Choroid plexus epithelial cell (primary cell): ENCODE measurements around the gene ZMIZ1.
"Not testable (repeated sequence)": the region's sequence is repeated elsewhere in the genome, so short reads cannot be mapped to it uniquely, and the experiment has no call there.

Experiments used
- DNase-seq: peaks from one replicate; pipeline ENCODE4 v3.0.0-alpha.2; 2010; ENCODE audit warnings: low read depth
- H3K4me3 ChIP-seq: 2 replicates; pipeline ENCODE4 v1.5.1; 2011; ENCODE audit warnings: low read depth, mild to moderate bottlenecking, control low read depth, low read length, moderate library complexity
- TF ChIP-seq, protein P1 (sequence below): conservative IDR thresholded peaks from 2 replicates; pipeline ENCODE4 v1.5.1; 2011; ENCODE audit warnings: low read depth, mild to moderate bottlenecking, control low read depth, inconsistent platforms, low read length, moderate library complexity

Gene ZMIZ1

DNA sequence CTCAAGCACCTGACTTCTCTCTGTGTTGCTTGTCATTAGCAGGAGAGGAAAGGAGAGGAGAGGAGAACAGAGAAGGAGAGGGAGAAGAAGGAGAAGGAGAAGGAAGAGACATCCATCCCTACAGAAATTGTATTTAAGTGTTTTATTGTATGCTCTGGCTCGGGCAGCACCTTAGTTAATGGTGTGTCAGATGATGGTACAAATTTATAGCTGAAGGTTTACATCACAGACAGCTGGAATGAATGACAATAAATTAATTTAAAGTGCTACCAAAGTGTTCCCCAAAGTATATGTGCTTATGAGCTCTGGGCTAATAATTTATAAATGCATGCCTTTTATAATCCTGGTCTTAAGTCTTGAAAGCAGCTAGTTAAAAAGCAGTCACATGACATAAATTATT lies 38.1 kb upstream of the ZMIZ1 start:
- no peak for DNase-seq
- TF ChIP-seq, protein P1, sequence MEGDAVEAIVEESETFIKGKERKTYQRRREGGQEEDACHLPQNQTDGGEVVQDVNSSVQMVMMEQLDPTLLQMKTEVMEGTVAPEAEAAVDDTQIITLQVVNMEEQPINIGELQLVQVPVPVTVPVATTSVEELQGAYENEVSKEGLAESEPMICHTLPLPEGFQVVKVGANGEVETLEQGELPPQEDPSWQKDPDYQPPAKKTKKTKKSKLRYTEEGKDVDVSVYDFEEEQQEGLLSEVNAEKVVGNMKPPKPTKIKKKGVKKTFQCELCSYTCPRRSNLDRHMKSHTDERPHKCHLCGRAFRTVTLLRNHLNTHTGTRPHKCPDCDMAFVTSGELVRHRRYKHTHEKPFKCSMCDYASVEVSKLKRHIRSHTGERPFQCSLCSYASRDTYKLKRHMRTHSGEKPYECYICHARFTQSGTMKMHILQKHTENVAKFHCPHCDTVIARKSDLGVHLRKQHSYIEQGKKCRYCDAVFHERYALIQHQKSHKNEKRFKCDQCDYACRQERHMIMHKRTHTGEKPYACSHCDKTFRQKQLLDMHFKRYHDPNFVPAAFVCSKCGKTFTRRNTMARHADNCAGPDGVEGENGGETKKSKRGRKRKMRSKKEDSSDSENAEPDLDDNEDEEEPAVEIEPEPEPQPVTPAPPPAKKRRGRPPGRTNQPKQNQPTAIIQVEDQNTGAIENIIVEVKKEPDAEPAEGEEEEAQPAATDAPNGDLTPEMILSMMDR: no peak
- no peak overlapping the region for H3K4me3 ChIP-seq

- no peak overlapping the region for H3K4me3 ChIP-seq
- TF ChIP-seq, protein P1: no peak
- DNase-seq: no peak
These were observed 37.0 kb upstream of the ZMIZ1 start for GRCh38 chr10:79031723-79032122.

DNA sequence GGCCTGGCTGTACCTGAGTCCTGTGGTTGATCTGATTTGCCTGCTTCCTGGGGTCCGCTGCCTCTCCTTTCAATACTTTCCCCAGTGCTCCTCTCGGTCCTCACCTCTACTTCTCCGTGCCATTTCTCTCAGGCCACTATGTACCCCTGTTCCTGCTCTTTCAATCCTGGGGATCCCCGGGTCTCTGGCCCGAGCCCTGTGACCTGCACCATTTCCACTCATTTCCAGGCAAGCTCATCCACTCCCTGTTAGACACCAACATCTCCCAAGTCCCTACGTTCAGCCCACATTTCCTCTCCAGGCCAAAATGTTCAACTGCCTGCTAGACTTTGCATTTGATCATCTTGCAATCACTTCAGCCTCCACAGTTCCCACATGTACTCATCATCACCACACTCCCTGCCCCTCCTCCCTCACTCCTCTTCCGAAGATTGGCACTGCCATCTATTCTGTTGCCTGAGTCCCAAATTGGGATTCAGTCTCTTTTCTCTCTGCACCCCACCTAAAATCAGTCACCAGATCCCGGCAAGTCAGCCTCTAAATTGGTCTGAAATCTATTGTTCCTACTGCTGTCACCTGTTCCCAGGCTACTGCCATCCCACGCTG lies 34.4 kb upstream of the ZMIZ1 start:
- H3K4me3 ChIP-seq: no peak overlapping the region
- DNase-seq: no peak
- TF ChIP-seq, protein P1: no peak

DNA sequence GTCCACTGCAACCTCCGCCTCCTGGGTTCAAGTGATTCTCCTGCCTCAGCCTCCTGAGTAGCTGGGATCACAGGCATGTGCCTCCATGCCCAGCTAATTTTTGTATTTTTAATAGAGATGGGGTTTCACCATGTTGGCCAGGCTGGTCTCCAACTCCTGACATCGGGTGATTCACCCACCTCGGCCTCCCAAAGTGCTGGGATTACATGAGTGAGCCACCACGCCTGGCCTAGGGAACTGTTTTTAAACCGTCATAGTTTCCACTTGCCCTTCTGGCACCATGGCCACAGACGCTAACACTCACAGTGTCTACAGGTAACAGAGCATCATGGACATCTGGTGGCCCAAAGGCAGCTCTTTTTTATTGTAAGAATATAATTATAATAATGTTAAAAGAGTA lies 32.4 kb upstream of the ZMIZ1 start:
- H3K4me3 ChIP-seq, DNase-seq: not testable (repeated sequence)

DNA sequence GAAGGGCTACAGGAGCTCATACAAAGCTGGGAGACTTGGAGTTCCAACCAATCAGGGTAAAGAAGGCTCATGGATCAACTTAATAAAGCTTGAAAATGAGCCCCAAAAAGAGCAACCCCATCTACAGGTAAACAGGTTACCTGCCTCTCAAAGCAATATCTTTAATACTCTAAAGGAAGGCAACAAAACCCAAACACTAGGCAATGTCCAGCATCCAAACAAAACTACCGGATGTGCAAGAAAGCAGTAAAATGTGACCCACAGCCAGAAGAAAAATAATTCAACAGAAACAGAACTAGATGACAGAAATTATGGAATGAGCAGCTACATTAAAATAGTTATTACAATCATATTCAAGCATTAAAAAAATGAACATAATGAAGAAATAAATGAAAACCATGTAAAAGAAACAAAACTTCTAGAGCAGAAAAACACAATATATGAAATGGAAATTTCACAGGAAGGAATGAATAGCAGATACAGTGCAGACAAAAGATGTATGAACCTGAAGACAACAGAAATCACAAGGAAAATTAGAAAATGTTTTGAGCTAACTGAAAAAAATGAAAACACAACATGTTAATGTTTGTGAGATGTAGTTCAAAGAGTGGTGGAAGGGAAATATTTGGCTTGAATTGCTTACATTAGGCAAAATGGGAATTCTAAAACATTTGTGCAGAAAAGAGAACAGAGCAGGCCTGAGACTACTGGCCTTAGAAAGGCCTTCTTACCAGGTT lies 30.5 kb upstream of the ZMIZ1 start:
- H3K4me3 ChIP-seq: no peak overlapping the region
- TF ChIP-seq, protein P1: no peak
- no peak for DNase-seq

DNA sequence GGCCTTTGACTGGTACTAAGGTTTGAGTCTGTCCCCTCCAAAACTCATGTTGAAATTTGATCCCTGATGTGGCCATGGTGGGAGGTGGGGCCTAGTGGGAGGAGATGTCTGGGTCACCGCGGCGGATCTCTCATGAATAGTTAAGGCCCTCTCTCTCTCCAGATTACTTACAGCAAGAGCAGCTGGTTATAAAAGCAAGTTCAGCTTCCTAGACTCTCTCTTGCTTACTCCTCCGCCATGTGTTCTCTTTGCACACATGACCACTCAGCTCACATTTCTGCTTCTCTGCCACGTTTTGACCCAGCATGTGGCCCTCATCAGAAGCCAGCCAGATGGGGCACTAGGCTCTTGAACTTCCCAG lies 29.9 kb upstream of the ZMIZ1 start:
- DNase-seq: peak; percentile 49
- H3K4me3 ChIP-seq: no peak overlapping the region
- TF ChIP-seq, protein P1: no peak

- DNase-seq: no peak
- TF ChIP-seq, protein P1: no peak
- no peak overlapping the region for H3K4me3 ChIP-seq
These were observed 25.9 kb upstream of the ZMIZ1 start for GRCh38 chr10:79042639-79043411.
